ENCODE data around the gene ARV1. TPM values are rescaled to one million over a fixed set of nuclear protein-coding genes. Genes with fewer than 3 reads are reported as not detected.

The ARV1 gene
- total RNA-seq, 4 donors from 2014 or later, result 16.6 to 23.4 (median 21.9) TPM

DNA sequence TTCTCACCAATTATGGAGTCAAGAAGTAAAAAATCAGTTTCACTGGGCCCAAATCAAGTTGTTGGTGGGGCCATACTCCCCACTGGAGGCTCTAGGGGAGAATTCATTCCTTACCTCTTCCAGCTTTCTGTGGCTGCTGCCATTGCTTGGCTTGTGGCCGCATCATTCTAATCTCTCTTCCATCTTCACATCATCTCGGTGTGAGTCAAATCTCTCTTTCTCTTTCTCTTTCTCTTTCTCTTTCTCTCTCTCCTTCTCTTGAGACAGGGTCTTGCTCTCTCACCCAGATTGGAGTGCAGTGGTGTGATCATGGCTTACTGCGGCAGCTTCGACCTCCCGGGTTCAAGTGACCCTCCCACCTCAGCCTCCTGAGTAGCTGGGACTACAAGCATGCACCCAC is 33.1 kb downstream of the ARV1 start:
- WGBS, 2 donors, result 86 to 89% methylated on average over 5 of the region's 5 CpGs
- H3K4me3 ChIP-seq (ENCODE audit: low read depth, poor library complexity, severe bottlenecking), result no peak overlapping the region
- TF ChIP-seq, protein P1, sequence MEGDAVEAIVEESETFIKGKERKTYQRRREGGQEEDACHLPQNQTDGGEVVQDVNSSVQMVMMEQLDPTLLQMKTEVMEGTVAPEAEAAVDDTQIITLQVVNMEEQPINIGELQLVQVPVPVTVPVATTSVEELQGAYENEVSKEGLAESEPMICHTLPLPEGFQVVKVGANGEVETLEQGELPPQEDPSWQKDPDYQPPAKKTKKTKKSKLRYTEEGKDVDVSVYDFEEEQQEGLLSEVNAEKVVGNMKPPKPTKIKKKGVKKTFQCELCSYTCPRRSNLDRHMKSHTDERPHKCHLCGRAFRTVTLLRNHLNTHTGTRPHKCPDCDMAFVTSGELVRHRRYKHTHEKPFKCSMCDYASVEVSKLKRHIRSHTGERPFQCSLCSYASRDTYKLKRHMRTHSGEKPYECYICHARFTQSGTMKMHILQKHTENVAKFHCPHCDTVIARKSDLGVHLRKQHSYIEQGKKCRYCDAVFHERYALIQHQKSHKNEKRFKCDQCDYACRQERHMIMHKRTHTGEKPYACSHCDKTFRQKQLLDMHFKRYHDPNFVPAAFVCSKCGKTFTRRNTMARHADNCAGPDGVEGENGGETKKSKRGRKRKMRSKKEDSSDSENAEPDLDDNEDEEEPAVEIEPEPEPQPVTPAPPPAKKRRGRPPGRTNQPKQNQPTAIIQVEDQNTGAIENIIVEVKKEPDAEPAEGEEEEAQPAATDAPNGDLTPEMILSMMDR (IDR thresholded peaks at IDR 0.05), result no peak
- no peak for TF ChIP-seq POLR2A (IDR thresholded peaks at IDR 0.05)
- intact Hi-C loops (cut with DNase I; ENCODE audit: low total_unique reads), result no loop called here
- no peak for DNase-seq (ENCODE audit: low spot score in 2 of 2)

DNA sequence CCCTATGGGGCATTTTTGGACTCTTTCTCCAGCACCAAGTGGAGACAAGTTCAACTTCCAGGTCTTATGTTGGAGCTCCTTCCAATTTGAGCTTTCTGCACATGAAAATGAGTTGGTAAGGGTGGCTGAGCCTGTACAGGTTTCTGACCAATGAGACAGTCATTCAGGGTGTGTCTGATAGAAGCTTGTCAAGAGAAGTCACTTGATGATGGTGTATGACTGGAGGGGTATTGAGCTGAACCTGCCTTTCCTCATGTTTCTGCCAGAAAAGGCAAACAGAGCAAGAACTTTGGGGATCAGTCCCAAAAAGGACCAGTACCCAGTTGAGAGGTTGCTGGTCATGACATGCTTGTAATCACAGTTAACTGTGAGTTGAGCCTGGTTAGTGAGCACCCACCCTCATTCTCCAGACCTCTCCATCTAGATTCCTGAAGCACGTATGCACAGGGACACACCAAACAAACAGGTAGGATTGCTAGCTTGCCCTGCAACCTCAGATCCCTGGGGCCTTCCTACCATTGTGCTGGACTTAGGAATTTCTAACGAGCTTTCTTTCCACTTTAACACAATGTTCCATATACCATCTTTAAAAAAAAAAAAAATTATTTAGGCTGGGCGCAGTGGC is 34.6 kb downstream of the ARV1 start:
- H3K4me3 ChIP-seq (ENCODE audit: low read depth, poor library complexity, severe bottlenecking), result no peak overlapping the region
- TF ChIP-seq, protein P1 (IDR thresholded peaks at IDR 0.05), result no peak
- no peak for TF ChIP-seq POLR2A (IDR thresholded peaks at IDR 0.05)
- no peak for DNase-seq (ENCODE audit: low spot score in 2 of 2)
- WGBS, 2 donors, result 61 to 70% methylated on average over 3 of the region's 3 CpGs
- intact Hi-C loops (cut with DNase I; ENCODE audit: low total_unique reads), result no loop called here

DNA sequence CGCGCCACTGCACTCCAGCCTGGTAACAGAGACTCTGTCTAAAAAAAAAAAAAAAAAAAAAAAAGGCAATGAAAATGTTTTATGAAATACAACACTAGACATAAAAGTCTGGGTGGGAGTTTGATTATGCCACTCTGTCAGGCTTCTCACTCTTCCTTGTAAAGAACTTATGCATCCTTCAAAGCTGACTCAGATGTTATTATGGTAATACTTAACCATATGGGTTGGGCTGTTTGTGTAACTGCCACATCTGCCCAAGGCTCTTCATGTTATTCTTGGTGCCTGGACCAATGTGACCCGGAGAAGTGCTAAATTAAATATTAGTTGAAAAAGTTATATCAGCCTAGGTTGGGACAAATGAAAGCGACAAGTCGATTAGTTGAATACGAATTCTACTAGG is 37.3 kb downstream of the ARV1 start:
- 55 to 61% methylated on average over 6 of the region's 6 CpGs for WGBS, 2 donors
- TF ChIP-seq, protein P1 (IDR thresholded peaks at IDR 0.05), result no peak
- TF ChIP-seq POLR2A (IDR thresholded peaks at IDR 0.05), result no peak
- H3K4me3 ChIP-seq (ENCODE audit: low read depth, poor library complexity, severe bottlenecking), result no peak overlapping the region
- intact Hi-C loops (cut with DNase I; ENCODE audit: low total_unique reads), result no loop called here
- DNase-seq (ENCODE audit: low spot score in 2 of 2), result no peak

DNA sequence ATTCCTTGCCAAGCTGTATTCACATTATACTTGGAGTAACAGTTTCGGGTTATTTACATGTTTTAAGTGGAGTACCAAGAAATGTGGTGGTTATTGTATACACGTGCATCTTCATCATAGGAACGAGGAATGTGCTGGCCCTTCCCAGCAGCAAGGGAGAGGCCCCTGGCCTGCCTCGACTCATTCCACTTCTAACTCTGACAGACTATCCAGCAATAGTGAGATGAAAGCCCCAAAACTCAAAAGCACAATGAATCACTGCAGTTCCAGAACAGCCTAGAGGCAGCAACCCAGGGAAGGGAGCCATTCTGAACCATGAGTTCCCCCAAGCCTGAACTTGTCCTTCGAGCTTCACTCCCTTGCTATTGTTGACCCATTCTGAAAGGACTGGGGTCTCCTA is 38.1 kb downstream of the ARV1 start:
- intact Hi-C loops (cut with DNase I; ENCODE audit: low total_unique reads), result no loop called here
- 51 to 52% methylated on average over 5 of the region's 5 CpGs for WGBS, 2 donors
- TF ChIP-seq POLR2A (IDR thresholded peaks at IDR 0.05), result no peak
- TF ChIP-seq, protein P1 (IDR thresholded peaks at IDR 0.05), result no peak
- H3K4me3 ChIP-seq (ENCODE audit: low read depth, poor library complexity, severe bottlenecking), result no peak overlapping the region
- no peak for DNase-seq (ENCODE audit: low spot score in 2 of 2)

DNA sequence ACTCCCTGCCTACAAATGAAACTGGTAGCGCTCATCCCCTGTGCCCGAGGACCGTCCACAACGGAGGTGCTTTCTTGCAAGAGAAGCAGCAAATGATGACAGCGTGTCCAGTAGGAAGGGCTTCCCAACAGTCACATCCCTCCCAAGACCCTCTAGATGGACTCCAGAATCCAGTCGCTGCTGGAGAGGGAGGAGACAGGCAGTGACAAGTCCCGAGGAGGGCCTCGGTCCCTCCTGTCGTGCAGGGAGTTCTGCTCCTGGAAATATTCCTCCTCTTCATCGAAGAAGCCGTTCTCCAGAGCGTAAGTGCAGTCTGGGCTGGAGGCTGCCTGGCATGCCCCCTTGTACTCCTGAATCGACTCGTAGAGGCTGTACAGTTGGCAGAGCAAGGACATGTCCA is 40.8 kb downstream of the ARV1 start:
- intact Hi-C loops (cut with DNase I; ENCODE audit: low total_unique reads), result no loop called here
- DNase-seq (ENCODE audit: low spot score in 2 of 2), result peak in 1 of 2 donors; percentile 77
- WGBS, 2 donors, result 80 to 85% methylated on average over 14 of the region's 14 CpGs
- TF ChIP-seq POLR2A (IDR thresholded peaks at IDR 0.05), result no peak
- TF ChIP-seq, protein P1 (IDR thresholded peaks at IDR 0.05), result no peak
- H3K4me3 ChIP-seq (ENCODE audit: low read depth, poor library complexity, severe bottlenecking), result no peak overlapping the region

DNA sequence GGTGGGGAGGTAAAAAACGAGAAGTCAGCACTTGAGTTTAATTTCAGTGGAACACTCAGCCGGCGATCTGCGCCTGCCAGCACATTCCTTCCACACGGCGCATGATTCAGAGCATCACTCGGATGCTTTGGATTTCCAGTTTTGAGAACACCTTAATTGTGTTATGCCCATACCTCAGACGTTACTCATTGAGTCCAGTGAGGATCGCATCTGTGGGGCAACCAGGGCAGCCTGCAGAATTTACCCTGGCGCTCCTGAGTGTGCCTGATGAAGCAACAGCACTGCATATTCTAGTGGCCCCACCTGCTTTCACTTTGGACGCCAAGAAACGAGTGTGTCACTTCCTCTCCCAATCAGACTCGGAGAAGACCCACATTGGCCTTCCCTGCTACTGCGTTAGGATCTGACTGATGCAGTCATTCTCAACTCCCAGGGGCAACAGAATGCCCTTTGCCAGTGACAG is 41.3 kb downstream of the ARV1 start:
- TF ChIP-seq, protein P1 (IDR thresholded peaks at IDR 0.05), result no peak
- no peak for TF ChIP-seq POLR2A (IDR thresholded peaks at IDR 0.05)
- intact Hi-C loops (cut with DNase I; ENCODE audit: low total_unique reads), result no loop called here
- peak in 1 of 2 donors; percentile 82 for DNase-seq (ENCODE audit: low spot score in 2 of 2)
- 60 to 66% methylated on average over 14 of the region's 14 CpGs for WGBS, 2 donors
- no peak overlapping the region for H3K4me3 ChIP-seq (ENCODE audit: low read depth, poor library complexity, severe bottlenecking)
